ENCODE results near the gene STC2. TPM values are rescaled to one million over a fixed set of nuclear protein-coding genes. Genes with fewer than 3 reads are reported as not detected.

The STC2 gene
- total and polyA plus RNA-seq, 7 experiments from 2014 or later, result 28.3 TPM; not detected in 6

DNA sequence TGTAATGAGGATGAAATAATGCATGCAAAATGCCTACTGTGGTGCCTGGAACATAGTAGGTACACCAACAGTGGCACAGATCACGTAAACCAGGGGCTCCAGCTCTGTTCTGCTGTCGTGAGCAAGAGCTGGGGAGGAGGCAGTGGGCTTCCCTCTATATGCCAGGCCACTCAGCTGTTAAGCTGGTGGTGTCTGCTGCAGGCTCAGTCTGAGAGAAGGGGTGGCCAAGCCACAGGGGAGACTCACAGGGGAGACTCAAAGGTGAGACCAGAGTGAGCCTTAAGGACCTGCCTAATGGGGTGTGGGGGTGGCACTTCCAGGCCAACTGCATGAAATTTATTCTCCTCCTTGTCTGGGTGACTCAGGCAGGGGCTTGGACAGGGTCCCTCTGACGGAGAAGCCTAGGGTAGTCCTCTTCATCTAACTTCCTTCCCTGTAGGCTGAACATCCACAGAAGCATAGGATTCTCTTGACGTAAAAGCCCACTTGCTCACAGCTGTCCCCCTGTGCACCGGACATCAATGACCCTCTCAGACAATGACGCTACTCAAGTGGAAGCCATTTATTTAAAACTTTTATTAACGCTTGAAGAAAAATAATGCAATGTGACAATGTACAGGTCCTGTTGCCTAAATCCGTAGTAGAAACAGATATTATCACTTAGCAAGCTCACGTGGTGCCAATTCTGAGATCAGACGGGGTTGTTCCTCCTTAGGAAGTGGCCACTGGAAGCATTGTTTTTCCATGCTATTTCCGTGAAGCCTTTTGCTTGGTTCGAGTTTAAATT lies 13.9 kb downstream of the STC2 start:
- CTCF ChIA-PET, result no interaction called here
- intact Hi-C loops (cut with micrococcal nuclease), result no loop called here
- no peaks in the 10 kb centered on the region for H3K27me3 ChIP-seq (ENCODE audit: control insufficient read depth in 2 of 2, insufficient read depth in 2 of 2, low read length in 2 of 2)
- POLR2A ChIA-PET, result no interaction called here
- no peaks in the 10 kb centered on the region for H3K9me3 ChIP-seq (ENCODE audit: control insufficient read depth in 2 of 3, low read length in 3 of 3)
- H3K36me3 ChIP-seq (ENCODE audit: control insufficient read depth in 2 of 3, insufficient read depth in 3 of 3, low read length in 3 of 3), result no peaks in the 10 kb centered on the region
- Mint-ChIP-seq H3K9me3 (peaks cover 0 to 5% (median 0%) of the 10 kb centered on the region in 11 donors), H3K4me1 (peaks cover 0 to 7% (median 0%) of the 10 kb centered on the region in 7 donors), H3K27me3 (peaks cover 4 to 84% (median 58%) of the 10 kb centered on the region in 5 donors), H3K4me3 (no peak overlapping the region), H3K27ac (no peak overlapping the region), H3K36me3 (peaks cover 0 to 8% (median 0%) of the 10 kb centered on the region in 5 donors)
- no peak overlapping the region for H3K27ac ChIP-seq (ENCODE audit: low read depth, low read length)
- H3K4me3 ChIP-seq (ENCODE audit: low read length), result no peak overlapping the region
- no peaks in the 10 kb centered on the region for H3K4me1 ChIP-seq (ENCODE audit: control insufficient read depth in 2 of 2, insufficient read depth in 2 of 2, low read length in 2 of 2)
- DNase-seq (no peak), ATAC-seq (no peak)

DNA sequence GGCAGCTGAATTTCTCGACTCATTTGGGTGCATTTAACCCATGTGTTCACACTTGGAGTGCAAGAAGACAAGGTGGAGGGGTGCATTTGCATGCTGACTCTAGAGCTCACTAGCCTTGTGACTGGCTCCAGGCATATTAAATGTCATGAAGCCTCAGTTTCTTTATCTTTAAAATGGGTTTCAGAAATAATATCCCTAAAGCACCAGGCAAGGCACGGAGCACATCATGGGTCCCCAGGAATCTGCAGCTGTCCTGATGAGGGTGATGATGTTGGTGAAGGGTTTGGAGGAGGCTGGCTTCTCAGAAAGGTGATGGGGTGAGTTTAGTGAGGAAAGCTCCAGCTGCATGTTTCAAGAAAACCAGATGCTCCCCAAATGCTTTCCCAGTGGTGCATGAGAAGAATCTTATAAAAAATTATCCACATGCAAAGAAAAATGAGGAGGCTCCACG lies 14.8 kb downstream of the STC2 start:
- Mint-ChIP-seq H3K9me3 (peaks cover 0 to 9% (median 4%) of the 10 kb centered on the region in 11 donors), H3K27ac (no peak overlapping the region), H3K27me3 (peaks cover 8 to 81% (median 58%) of the 10 kb centered on the region in 5 donors), H3K36me3 (peaks cover 0 to 5% (median 0%) of the 10 kb centered on the region in 5 donors), H3K4me1 (peaks cover 0 to 7% (median 0%) of the 10 kb centered on the region in 7 donors), H3K4me3 (no peak overlapping the region)
- no peak overlapping the region for H3K4me3 ChIP-seq (ENCODE audit: low read length)
- DNase-seq (no peak), ATAC-seq (no peak)
- no peak overlapping the region for H3K27ac ChIP-seq (ENCODE audit: low read depth, low read length)
- no peaks in the 10 kb centered on the region for H3K36me3 ChIP-seq (ENCODE audit: control insufficient read depth in 2 of 3, insufficient read depth in 3 of 3, low read length in 3 of 3)
- H3K9me3 ChIP-seq (ENCODE audit: control insufficient read depth in 2 of 3, low read length in 3 of 3), result no peaks in the 10 kb centered on the region
- intact Hi-C loops (cut with micrococcal nuclease), result no loop called here
- no peaks in the 10 kb centered on the region for H3K27me3 ChIP-seq (ENCODE audit: control insufficient read depth in 2 of 2, insufficient read depth in 2 of 2, low read length in 2 of 2)
- POLR2A ChIA-PET, result no interaction called here
- H3K4me1 ChIP-seq (ENCODE audit: control insufficient read depth in 2 of 2, insufficient read depth in 2 of 2, low read length in 2 of 2), result no peaks in the 10 kb centered on the region
- CTCF ChIA-PET, result no interaction called here

DNA sequence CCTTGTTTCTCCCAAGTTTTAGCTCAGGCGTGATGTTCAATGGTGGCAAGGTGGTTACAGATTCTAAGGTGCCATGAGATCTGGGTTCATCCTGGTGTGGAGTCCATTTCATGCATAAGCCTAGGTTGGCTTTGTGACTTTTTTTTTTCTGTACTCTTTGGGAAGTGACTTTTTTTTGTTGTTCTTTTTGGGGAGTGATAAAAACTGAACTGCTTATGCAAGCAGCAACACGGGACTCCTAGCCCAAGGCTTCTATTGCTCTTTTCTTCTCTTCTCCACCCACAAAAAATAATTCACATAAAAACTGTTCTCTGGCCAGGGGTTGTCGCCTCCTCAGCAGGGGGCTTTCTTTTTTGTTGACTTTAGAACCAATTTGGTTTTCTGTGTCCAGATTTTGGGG lies 15.4 kb downstream of the STC2 start:
- intact Hi-C loops (cut with micrococcal nuclease), result no loop called here
- no peak for ATAC-seq
- H3K36me3 ChIP-seq (ENCODE audit: control insufficient read depth in 2 of 3, insufficient read depth in 3 of 3, low read length in 3 of 3), result no peaks in the 10 kb centered on the region
- no peak overlapping the region for H3K4me3 ChIP-seq (ENCODE audit: low read length)
- H3K4me1 ChIP-seq (ENCODE audit: control insufficient read depth in 2 of 2, insufficient read depth in 2 of 2, low read length in 2 of 2), result no peaks in the 10 kb centered on the region
- no peak overlapping the region for H3K27ac ChIP-seq (ENCODE audit: low read depth, low read length)
- H3K27me3 Mint-ChIP-seq, result peaks cover 14 to 79% (median 63%) of the 10 kb centered on the region in 5 donors
- H3K9me3 Mint-ChIP-seq, result peaks cover 0 to 12% (median 6%) of the 10 kb centered on the region in 11 donors
- H3K9me3 ChIP-seq (ENCODE audit: control insufficient read depth in 2 of 3, low read length in 3 of 3), result peaks cover 0 to 5% (median 0%) of the 10 kb centered on the region in 3 experiments
- DNase-seq, result no peak
- no peak overlapping the region for H3K4me3 Mint-ChIP-seq
- peaks cover 0 to 9% (median under 1%) of the 10 kb centered on the region in 5 donors for H3K36me3 Mint-ChIP-seq
- H3K27me3 ChIP-seq (ENCODE audit: control insufficient read depth in 2 of 2, insufficient read depth in 2 of 2, low read length in 2 of 2), result no peaks in the 10 kb centered on the region
- peaks cover 0 to 7% (median 0%) of the 10 kb centered on the region in 7 donors for H3K4me1 Mint-ChIP-seq
- H3K27ac Mint-ChIP-seq, result no peak overlapping the region
- ChIA-PET POLR2A (no interaction called here), CTCF (no interaction called here)

DNA sequence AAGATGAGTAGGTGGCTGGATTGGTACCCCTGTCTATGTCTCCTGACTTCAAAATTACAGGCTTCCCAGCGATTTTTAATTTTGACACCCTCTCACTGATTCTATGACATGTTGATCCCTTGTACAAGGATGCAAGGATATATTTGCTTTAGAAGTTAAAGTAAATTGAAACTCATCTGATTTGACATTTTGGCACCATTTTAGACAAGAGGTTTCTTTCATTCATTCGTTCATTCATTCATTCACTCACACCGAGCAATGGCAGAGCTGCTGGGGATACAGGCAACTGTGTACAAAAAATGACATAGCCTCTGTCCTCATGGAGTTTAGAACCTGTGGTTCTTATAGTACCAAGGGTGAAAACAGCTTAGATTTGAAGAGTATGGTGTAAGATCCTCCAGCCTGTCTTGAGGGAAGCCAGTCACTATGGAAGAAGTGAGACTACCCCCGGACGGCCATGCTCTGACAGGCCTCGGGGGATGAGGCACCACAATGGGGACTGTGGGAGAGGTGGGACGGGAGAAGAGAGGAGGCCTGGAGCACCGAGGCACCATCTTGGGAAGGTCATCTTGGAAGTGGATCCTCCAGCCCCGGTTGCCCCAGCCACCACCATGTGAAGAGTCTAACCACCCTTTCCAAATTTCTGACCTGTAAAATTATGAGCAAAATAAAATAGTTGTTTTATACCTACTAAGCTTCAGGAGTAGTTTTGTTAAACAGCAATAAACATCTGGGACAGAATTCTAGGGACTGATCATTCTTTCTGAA lies 16.2 kb downstream of the STC2 start:
- DNase-seq (no peak), ATAC-seq (no peak)
- H3K4me1 Mint-ChIP-seq, result peaks cover 0 to 3% (median 0%) of the 10 kb centered on the region in 7 donors
- no peak overlapping the region for H3K27ac Mint-ChIP-seq
- Histone ChIP-seq H3K4me3 (ENCODE audit: low read length) (no peak overlapping the region), H3K4me1 (ENCODE audit: control insufficient read depth in 2 of 2, insufficient read depth in 2 of 2, low read length in 2 of 2) (no peaks in the 10 kb centered on the region), H3K27ac (ENCODE audit: low read depth, low read length) (no peak overlapping the region), H3K27me3 (ENCODE audit: control insufficient read depth in 2 of 2, insufficient read depth in 2 of 2, low read length in 2 of 2) (no peaks in the 10 kb centered on the region), H3K36me3 (ENCODE audit: control insufficient read depth in 2 of 3, insufficient read depth in 3 of 3, low read length in 3 of 3) (no peaks in the 10 kb centered on the region), H3K9me3 (ENCODE audit: control insufficient read depth in 2 of 3, low read length in 3 of 3) (peaks cover 0 to 6% (median 0%) of the 10 kb centered on the region in 3 experiments)
- H3K36me3 Mint-ChIP-seq, result peaks cover 0 to 12% (median 3%) of the 10 kb centered on the region in 5 donors
- H3K27me3 Mint-ChIP-seq, result peaks cover 18 to 73% (median 59%) of the 10 kb centered on the region in 5 donors
- peaks cover 0 to 15% (median 6%) of the 10 kb centered on the region in 11 donors for H3K9me3 Mint-ChIP-seq
- intact Hi-C loops (cut with micrococcal nuclease), result no loop called here
- ChIA-PET CTCF (no interaction called here), POLR2A (no interaction called here)
- no peak overlapping the region for H3K4me3 Mint-ChIP-seq

DNA sequence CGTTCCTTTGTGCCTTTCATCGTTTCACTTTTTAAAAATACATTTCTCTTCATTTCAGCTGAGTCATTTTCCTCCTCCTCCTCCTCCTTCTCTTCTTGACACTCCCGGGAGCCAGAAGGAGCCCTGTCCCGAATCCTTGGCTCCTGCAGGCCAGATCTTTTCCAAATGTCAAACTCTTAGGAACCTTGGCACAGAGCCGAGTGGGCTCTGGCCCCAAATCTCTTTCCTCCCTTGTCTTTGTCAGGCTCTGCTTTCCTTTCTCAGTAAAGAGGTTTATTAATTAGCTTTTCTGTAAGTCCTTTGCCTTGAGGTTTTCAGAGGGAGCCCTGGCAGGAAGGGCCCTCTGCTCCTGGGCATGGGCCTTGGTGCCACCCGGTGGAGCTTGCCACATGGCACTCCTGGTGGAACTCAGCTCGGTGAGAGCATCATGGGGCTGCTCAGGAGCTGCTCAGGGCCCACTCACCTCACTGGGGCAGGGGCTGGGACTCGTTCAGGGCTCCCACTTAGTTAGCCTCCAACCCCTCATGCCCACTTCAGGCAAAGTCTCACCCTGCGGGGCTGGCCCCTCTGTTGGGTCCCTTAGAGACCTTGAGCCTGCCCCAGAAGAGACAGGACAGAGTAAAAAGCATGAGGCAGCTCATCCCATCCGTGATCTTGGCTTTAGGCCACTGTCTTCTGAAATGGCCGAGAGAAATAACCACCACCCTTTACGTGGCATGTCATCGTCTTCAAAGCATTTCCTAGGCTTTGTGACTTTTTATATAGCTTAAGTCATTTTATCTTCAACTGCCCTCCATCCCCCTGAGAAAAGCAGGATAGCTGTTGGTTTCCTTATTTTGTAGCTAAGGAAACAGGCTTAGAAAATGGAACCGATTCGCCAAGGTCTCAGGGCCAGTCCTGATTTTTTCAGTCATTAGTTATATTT lies 17.1 kb downstream of the STC2 start:
- Mint-ChIP-seq H3K27me3 (peaks cover 27 to 71% (median 68%) of the 10 kb centered on the region in 5 donors), H3K36me3 (peaks cover 0 to 12% (median 3%) of the 10 kb centered on the region in 5 donors), H3K27ac (no peak overlapping the region), H3K4me3 (no peak overlapping the region), H3K4me1 (peaks cover 0 to 1% (median 0%) of the 10 kb centered on the region in 7 donors), H3K9me3 (peaks cover 0 to 15% (median 6%) of the 10 kb centered on the region in 11 donors)
- intact Hi-C loops (cut with micrococcal nuclease), result no loop called here
- ATAC-seq, result no peak
- ChIA-PET POLR2A (no interaction called here), CTCF (no interaction called here)
- Histone ChIP-seq H3K9me3 (ENCODE audit: control insufficient read depth in 2 of 3, low read length in 3 of 3) (peaks cover 0 to 6% (median 0%) of the 10 kb centered on the region in 3 experiments), H3K4me3 (ENCODE audit: low read length) (no peak overlapping the region), H3K27ac (ENCODE audit: low read depth, low read length) (no peak overlapping the region), H3K27me3 (ENCODE audit: control insufficient read depth in 2 of 2, insufficient read depth in 2 of 2, low read length in 2 of 2) (no peaks in the 10 kb centered on the region), H3K4me1 (ENCODE audit: control insufficient read depth in 2 of 2, insufficient read depth in 2 of 2, low read length in 2 of 2) (no peaks in the 10 kb centered on the region), H3K36me3 (ENCODE audit: control insufficient read depth in 2 of 3, insufficient read depth in 3 of 3, low read length in 3 of 3) (no peaks in the 10 kb centered on the region)
- no peak for DNase-seq

DNA sequence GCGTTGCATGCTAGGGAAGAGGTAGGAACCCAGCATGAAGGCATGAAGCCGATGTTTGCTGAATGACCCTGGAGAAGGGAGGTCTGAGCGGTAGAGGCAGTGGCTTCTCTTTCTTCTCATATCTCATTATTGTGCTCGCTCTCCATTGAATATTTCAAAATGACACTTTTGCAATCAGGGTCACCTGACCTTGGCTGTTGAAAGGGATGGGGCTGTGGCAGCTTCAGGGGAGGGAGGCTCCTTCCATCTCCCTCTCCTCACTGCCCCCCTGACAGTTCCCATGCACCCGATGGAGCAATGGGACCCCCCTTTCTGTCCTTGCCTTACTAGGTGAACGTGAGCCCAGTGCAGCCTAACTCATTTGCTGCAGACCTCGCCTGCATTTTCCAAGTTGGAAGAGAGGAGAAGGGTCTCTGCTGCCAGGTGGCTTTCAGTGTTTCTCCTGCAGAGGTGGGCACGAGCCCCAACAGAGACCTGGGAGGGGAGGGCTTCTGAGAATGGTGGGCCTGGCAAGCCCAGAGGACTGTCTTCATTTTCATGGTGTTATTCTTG lies 17.9 kb downstream of the STC2 start:
- Histone ChIP-seq H3K27me3 (ENCODE audit: control insufficient read depth in 2 of 2, insufficient read depth in 2 of 2, low read length in 2 of 2) (no peaks in the 10 kb centered on the region), H3K27ac (ENCODE audit: low read depth, low read length) (no peak overlapping the region), H3K36me3 (ENCODE audit: control insufficient read depth in 2 of 3, insufficient read depth in 3 of 3, low read length in 3 of 3) (no peaks in the 10 kb centered on the region), H3K4me1 (ENCODE audit: control insufficient read depth in 2 of 2, insufficient read depth in 2 of 2, low read length in 2 of 2) (no peaks in the 10 kb centered on the region), H3K4me3 (ENCODE audit: low read length) (no peak overlapping the region), H3K9me3 (ENCODE audit: control insufficient read depth in 2 of 3, low read length in 3 of 3) (peaks cover 0 to 6% (median 0%) of the 10 kb centered on the region in 3 experiments)
- intact Hi-C loops (cut with micrococcal nuclease), result no loop called here
- no peak overlapping the region for H3K27ac Mint-ChIP-seq
- peaks cover 32 to 65% (median 62%) of the 10 kb centered on the region in 5 donors for H3K27me3 Mint-ChIP-seq
- CTCF ChIA-PET, result no interaction called here
- H3K4me1 Mint-ChIP-seq, result peaks cover 0 to 1% (median 0%) of the 10 kb centered on the region in 7 donors
- H3K4me3 Mint-ChIP-seq, result no peak overlapping the region
- peaks cover 0 to 12% (median 2%) of the 10 kb centered on the region in 5 donors for H3K36me3 Mint-ChIP-seq
- ATAC-seq (no peak), DNase-seq (no peak)
- H3K9me3 Mint-ChIP-seq, result peaks cover 0 to 15% (median 6%) of the 10 kb centered on the region in 11 donors
- POLR2A ChIA-PET, result no interaction called here

Data from naive thymus-derived CD4-positive, alpha-beta T cell (primary cell).